ENCODE results near the gene PDE3A. TPM values are rescaled to one million over a fixed set of nuclear protein-coding genes. Genes with fewer than 3 reads are reported as not detected.

Gene PDE3A
- total RNA-seq, 1 donor from 2014 or later: 12.0 TPM

DNA sequence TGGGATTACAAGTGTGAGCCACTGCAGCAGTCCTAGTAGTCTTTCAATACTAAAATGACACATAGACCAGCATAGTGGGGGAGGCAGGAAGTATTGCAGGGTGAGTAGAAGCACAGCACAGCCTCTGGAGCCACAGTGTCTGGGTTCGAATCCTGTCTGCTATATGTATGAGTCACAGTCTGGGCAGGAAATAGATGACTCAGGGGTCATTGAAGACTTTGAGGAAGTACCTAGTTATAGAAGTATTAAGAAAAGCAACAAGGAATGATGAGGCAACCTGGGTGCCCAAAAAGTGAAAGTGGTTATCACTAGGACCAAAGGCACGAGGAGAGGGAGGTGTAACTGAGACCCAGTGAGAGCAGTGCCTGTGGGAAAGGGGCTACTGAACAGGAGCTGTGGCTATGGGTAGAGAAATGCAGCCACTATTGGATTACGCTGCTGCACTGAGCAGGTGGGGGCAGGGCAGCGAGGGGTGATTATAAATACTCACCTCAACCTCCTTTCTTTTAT lies 124.0 kb downstream of the PDE3A start:
- no peak for DNase-seq (ENCODE audit: low spot score in 2 of 2, unreplicated experiment in 2 of 2)
- no peaks in the 10 kb centered on the region for H3K9me3 Mint-ChIP-seq
- H3K36me3 Mint-ChIP-seq: no peaks in the 10 kb centered on the region
- no peaks in the 10 kb centered on the region for H3K27me3 Mint-ChIP-seq (ENCODE audit: low read depth)
- no peak overlapping the region for H3K27ac Mint-ChIP-seq
- H3K4me3 Mint-ChIP-seq: no peak overlapping the region
- H3K4me1 Mint-ChIP-seq: peaks cover 37% of the 10 kb centered on the region
- TF ChIP-seq, protein P1, sequence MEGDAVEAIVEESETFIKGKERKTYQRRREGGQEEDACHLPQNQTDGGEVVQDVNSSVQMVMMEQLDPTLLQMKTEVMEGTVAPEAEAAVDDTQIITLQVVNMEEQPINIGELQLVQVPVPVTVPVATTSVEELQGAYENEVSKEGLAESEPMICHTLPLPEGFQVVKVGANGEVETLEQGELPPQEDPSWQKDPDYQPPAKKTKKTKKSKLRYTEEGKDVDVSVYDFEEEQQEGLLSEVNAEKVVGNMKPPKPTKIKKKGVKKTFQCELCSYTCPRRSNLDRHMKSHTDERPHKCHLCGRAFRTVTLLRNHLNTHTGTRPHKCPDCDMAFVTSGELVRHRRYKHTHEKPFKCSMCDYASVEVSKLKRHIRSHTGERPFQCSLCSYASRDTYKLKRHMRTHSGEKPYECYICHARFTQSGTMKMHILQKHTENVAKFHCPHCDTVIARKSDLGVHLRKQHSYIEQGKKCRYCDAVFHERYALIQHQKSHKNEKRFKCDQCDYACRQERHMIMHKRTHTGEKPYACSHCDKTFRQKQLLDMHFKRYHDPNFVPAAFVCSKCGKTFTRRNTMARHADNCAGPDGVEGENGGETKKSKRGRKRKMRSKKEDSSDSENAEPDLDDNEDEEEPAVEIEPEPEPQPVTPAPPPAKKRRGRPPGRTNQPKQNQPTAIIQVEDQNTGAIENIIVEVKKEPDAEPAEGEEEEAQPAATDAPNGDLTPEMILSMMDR (IDR thresholded peaks at IDR 0.05; ENCODE audit: unreplicated experiment): no peak

DNA sequence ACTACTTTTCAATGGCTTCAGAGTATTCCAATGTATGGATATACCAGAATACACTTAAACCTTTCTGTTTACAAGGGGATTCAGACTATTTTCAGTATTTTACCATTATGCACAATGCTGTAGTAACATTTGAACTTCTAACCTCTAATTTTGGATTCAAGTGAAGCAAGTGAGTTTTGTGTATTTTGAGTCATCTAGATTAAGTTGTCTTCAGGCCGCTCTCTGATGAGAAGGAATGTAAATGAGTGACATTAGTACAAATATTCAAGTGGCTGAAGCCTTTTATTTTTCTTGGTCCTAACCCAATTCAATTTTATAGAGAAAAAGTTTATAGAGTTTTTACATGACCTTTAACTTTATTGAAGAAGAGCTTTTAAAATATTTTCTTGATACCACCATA lies 125.6 kb downstream of the PDE3A start:
- Mint-ChIP-seq H3K9me3 (no peaks in the 10 kb centered on the region), H3K4me1 (peaks cover 37% of the 10 kb centered on the region)
- TF ChIP-seq, protein P1 (IDR thresholded peaks at IDR 0.05; ENCODE audit: unreplicated experiment): no peak

DNA sequence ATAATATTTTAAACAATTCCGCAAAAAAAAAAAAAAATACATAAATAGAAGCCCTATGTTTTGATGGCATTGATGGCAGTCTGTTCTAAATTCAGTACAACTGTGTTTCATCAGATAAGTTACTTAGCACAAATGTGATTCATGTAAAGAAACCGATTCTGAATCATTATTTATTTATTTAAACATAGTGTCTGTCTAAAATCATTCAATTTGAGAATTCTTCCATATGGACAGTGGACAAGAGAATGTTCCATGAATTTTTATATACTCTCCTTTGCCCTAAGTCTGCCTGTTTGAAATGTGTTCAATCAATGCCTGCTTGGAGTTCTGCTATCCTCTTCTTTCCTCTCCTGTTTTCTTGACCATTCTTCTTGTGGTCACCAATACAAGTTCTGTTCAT lies 126.5 kb downstream of the PDE3A start:
- Mint-ChIP-seq H3K36me3 (no peaks in the 10 kb centered on the region), H3K4me1 (peaks cover 34% of the 10 kb centered on the region), H3K9me3 (no peaks in the 10 kb centered on the region), H3K27ac (no peak overlapping the region), H3K27me3 (ENCODE audit: low read depth) (no peaks in the 10 kb centered on the region), H3K4me3 (no peak overlapping the region)
- no peak for DNase-seq (ENCODE audit: low spot score in 2 of 2, unreplicated experiment in 2 of 2)
- TF ChIP-seq, protein P1 (IDR thresholded peaks at IDR 0.05; ENCODE audit: unreplicated experiment): no peak

More for the DNA sequence above, 125.6 kb downstream of the PDE3A start:
- Mint-ChIP-seq H3K27ac (no peak overlapping the region), H3K27me3 (ENCODE audit: low read depth) (no peaks in the 10 kb centered on the region), H3K4me3 (no peak overlapping the region), H3K36me3 (no peaks in the 10 kb centered on the region)
- DNase-seq (ENCODE audit: low spot score in 2 of 2, unreplicated experiment in 2 of 2): no peak

DNA sequence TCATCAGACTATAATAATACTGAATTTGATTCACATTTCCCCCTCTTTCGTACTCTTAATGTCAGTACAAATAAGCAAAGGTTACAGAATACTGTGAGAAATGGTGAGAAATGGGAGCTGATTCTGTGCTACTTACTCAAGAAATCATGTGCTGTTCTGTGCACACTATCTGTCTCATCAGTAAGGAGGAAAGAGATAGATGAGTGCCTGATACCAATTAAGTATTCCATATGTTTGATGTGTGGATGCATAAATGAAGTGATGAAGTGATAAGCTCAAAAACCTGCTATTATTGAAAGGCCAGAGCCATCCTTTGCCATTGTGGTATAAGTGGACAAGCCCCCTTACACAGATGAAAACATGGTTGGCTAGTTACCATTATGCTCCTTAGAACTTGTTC lies 127.7 kb downstream of the PDE3A start:
- TF ChIP-seq, protein P1 (IDR thresholded peaks at IDR 0.05; ENCODE audit: unreplicated experiment): no peak
- H3K27me3 Mint-ChIP-seq (ENCODE audit: low read depth): no peaks in the 10 kb centered on the region
- no peaks in the 10 kb centered on the region for H3K9me3 Mint-ChIP-seq
- no peak for DNase-seq (ENCODE audit: low spot score in 2 of 2, unreplicated experiment in 2 of 2)
- H3K4me1 Mint-ChIP-seq: peaks cover 30% of the 10 kb centered on the region
- no peak overlapping the region for H3K27ac Mint-ChIP-seq
- no peak overlapping the region for H3K4me3 Mint-ChIP-seq
- H3K36me3 Mint-ChIP-seq: no peaks in the 10 kb centered on the region

DNA sequence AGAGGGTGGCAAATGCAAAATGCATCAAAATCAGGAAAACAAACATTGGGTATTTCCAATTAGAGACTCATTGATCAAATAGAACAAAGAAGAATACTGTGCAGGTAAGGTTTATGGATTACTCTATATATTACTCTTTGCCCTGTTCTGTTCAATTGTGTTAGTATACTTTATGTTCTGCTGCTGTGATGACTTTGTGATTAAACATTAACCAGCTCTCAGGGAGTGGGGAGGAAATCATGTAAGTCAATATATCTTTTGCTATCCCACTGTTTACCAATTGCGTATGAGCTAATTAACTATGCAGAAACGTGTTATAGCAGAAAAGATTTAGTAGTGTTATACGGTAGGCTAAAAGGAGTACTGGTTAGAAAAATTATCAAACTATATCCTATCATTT lies 129.4 kb downstream of the PDE3A start:
- TF ChIP-seq, protein P1 (IDR thresholded peaks at IDR 0.05; ENCODE audit: unreplicated experiment): no peak
- Mint-ChIP-seq H3K4me1 (peaks cover 30% of the 10 kb centered on the region), H3K36me3 (no peaks in the 10 kb centered on the region), H3K9me3 (no peaks in the 10 kb centered on the region), H3K27ac (no peak overlapping the region), H3K27me3 (ENCODE audit: low read depth) (no peaks in the 10 kb centered on the region), H3K4me3 (no peak overlapping the region)
- DNase-seq (ENCODE audit: low spot score in 2 of 2, unreplicated experiment in 2 of 2): no peak

DNA sequence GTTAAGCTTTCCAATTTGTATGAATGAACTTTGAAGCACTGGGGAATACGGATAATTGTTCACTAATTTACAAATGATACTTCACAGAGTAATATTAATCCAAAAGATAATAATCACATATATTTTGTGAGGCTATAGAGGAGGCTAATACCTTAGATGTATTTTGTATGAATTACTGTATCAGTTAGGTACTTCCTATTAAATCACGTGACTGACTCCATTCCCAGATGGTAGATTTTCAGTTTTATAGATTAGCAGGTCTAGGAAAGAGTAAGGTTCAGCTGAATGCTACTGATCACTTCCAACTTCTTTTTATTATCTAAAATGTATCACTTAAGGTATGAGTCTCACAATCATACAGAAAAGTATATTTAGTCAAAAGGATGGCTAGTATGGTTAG lies 133.6 kb downstream of the PDE3A start:
- no peak overlapping the region for H3K27ac Mint-ChIP-seq
- DNase-seq (ENCODE audit: low spot score in 2 of 2, unreplicated experiment in 2 of 2): no peak
- H3K4me1 Mint-ChIP-seq: peaks cover under 1% of the 10 kb centered on the region
- no peaks in the 10 kb centered on the region for H3K36me3 Mint-ChIP-seq
- no peaks in the 10 kb centered on the region for H3K9me3 Mint-ChIP-seq
- no peak overlapping the region for H3K4me3 Mint-ChIP-seq
- H3K27me3 Mint-ChIP-seq (ENCODE audit: low read depth): no peaks in the 10 kb centered on the region
- TF ChIP-seq, protein P1 (IDR thresholded peaks at IDR 0.05; ENCODE audit: unreplicated experiment): no peak

Data from mesothelial cell of epicardium (in vitro differentiated cells).